Measurements from ENCODE around the gene CD180.

CD180 gene

DNA sequence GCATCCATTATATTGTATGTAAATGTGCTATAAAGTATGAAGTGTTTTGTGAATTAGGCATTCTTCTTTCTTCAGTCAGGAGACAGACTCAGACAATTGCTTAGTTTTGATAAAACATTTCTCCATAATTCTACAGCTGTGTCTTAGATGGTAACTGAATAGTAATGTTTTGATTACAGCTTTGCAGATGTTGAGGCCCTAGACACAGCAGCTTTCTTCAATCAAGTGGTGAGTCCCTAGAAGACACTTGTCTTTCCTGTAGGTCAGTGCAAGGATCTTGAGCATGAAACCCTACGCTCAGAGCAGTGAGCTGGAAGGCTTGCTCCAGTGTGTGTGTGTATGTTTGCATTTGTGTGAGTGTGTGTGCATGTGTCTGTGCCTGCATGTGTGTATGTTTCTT is 46.8 kb upstream of the CD180 start:
- TF ChIP-seq SIN3A (IDR thresholded peaks at IDR 0.05; ENCODE audit: borderline replicate concordance, insufficient read depth, low read length) (no peak), POLR2AphosphoS5 (IDR thresholded peaks at IDR 0.05; ENCODE audit: low read depth, low read length) (no peak), FOXP2 (optimal IDR thresholded peaks at IDR 0.05; ENCODE audit: borderline replicate concordance, extremely low read depth, extremely low read length, insufficient read depth) (no peak), TAF1 (IDR thresholded peaks at IDR 0.05; ENCODE audit: borderline replicate concordance, insufficient read depth, low read length) (no peak)
- TF ChIP-seq, protein P1, sequence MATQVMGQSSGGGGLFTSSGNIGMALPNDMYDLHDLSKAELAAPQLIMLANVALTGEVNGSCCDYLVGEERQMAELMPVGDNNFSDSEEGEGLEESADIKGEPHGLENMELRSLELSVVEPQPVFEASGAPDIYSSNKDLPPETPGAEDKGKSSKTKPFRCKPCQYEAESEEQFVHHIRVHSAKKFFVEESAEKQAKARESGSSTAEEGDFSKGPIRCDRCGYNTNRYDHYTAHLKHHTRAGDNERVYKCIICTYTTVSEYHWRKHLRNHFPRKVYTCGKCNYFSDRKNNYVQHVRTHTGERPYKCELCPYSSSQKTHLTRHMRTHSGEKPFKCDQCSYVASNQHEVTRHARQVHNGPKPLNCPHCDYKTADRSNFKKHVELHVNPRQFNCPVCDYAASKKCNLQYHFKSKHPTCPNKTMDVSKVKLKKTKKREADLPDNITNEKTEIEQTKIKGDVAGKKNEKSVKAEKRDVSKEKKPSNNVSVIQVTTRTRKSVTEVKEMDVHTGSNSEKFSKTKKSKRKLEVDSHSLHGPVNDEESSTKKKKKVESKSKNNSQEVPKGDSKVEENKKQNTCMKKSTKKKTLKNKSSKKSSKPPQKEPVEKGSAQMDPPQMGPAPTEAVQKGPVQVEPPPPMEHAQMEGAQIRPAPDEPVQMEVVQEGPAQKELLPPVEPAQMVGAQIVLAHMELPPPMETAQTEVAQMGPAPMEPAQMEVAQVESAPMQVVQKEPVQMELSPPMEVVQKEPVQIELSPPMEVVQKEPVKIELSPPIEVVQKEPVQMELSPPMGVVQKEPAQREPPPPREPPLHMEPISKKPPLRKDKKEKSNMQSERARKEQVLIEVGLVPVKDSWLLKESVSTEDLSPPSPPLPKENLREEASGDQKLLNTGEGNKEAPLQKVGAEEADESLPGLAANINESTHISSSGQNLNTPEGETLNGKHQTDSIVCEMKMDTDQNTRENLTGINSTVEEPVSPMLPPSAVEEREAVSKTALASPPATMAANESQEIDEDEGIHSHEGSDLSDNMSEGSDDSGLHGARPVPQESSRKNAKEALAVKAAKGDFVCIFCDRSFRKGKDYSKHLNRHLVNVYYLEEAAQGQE (IDR thresholded peaks at IDR 0.05; ENCODE audit: insufficient read depth in 1 of 2, low read depth in 2 of 2, low read length in 2 of 2): no peak

DNA sequence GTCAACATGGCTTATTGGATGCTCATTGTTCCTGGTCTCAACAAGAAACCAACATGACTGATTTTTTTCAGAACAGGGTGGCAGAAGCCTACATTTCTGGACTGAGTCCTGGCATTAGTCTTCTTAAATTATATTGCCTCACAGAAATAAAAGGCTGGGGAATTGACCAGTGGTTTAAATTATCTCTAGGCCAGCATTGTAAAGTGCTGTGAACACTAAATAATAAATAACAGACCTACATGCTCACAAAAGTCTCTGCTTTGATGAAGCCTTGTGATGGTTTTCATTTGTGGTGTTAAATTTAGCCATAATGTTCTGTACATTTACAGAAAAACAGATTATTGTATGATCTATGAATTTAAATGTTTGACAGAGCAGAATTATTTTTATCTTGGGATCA is 44.7 kb upstream of the CD180 start:
- no peak for TF ChIP-seq TAF1 (IDR thresholded peaks at IDR 0.05; ENCODE audit: borderline replicate concordance, insufficient read depth, low read length)
- TF ChIP-seq POLR2AphosphoS5 (IDR thresholded peaks at IDR 0.05; ENCODE audit: low read depth, low read length): no peak
- TF ChIP-seq SIN3A (IDR thresholded peaks at IDR 0.05; ENCODE audit: borderline replicate concordance, insufficient read depth, low read length): no peak
- TF ChIP-seq, protein P1 (IDR thresholded peaks at IDR 0.05; ENCODE audit: insufficient read depth in 1 of 2, low read depth in 2 of 2, low read length in 2 of 2): no peak
- TF ChIP-seq FOXP2 (optimal IDR thresholded peaks at IDR 0.05; ENCODE audit: borderline replicate concordance, extremely low read depth, extremely low read length, insufficient read depth): no peak

DNA sequence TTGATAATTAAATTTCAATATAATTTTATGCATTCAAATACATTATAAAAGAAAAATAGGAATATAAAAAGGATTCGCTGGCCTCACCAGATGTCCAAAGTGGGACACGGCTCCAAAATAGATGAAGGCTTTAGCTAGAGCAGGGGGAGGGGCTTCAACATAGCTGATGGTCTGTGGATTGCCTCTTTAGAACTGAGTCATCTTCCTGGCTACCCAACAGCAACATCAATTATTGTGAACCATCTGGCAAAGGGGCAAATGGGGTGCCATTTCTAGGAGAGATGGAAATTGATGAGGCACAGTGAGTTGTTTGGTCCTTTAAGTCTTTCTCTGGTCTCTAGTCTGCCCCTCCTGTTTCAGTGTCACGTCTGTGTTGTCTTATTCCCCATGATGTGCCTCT is 44.2 kb upstream of the CD180 start:
- TF ChIP-seq POLR2AphosphoS5 (IDR thresholded peaks at IDR 0.05; ENCODE audit: low read depth, low read length) (no peak), TAF1 (IDR thresholded peaks at IDR 0.05; ENCODE audit: borderline replicate concordance, insufficient read depth, low read length) (no peak), FOXP2 (optimal IDR thresholded peaks at IDR 0.05; ENCODE audit: borderline replicate concordance, extremely low read depth, extremely low read length, insufficient read depth) (no peak), SIN3A (IDR thresholded peaks at IDR 0.05; ENCODE audit: borderline replicate concordance, insufficient read depth, low read length) (no peak)
- TF ChIP-seq, protein P1 (IDR thresholded peaks at IDR 0.05; ENCODE audit: insufficient read depth in 1 of 2, low read depth in 2 of 2, low read length in 2 of 2): no peak

DNA sequence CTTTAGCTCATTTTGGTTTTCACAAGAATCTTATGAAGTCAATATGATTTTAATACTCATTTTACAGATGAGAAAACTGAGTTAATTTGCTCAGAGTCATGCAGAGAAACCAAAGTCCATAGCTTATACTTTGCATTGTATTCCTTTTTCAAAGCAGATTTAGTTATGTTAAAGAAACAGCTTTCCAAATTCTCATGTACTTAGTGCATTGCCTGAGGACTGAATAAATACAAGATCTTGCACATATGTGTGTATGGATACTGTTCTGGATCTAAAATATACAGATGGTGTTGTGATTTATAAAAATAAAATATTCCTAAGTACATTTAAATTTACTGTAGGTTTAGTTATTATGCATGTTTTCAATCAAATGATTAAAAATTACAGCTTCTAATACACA is 43.5 kb upstream of the CD180 start:
- TF ChIP-seq FOXP2 (optimal IDR thresholded peaks at IDR 0.05; ENCODE audit: borderline replicate concordance, extremely low read depth, extremely low read length, insufficient read depth): no peak
- no peak for TF ChIP-seq SIN3A (IDR thresholded peaks at IDR 0.05; ENCODE audit: borderline replicate concordance, insufficient read depth, low read length)
- no peak for TF ChIP-seq TAF1 (IDR thresholded peaks at IDR 0.05; ENCODE audit: borderline replicate concordance, insufficient read depth, low read length)
- no peak for TF ChIP-seq POLR2AphosphoS5 (IDR thresholded peaks at IDR 0.05; ENCODE audit: low read depth, low read length)
- TF ChIP-seq, protein P1 (IDR thresholded peaks at IDR 0.05; ENCODE audit: insufficient read depth in 1 of 2, low read depth in 2 of 2, low read length in 2 of 2): no peak

DNA sequence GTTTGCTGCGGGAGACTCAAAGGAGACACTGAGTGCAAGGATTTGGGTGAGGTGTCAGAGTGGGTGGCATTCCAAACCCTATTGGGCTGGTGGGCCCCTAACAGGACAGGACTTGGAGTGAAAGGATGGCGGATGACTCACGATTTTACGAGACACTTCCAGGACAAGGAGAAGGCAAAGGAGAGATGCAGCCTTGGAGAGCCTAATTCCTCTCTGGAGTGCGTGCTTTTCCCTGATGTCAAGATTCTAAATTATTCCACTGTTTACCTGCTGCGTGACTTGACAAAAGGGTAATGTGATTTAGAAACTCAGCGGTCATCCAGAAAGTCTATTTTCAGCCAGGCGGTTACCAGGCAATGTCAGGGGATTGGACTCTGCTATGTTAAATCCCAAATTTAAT is 41.6 kb upstream of the CD180 start:
- no peak for TF ChIP-seq SIN3A (IDR thresholded peaks at IDR 0.05; ENCODE audit: borderline replicate concordance, insufficient read depth, low read length)
- TF ChIP-seq, protein P1 (IDR thresholded peaks at IDR 0.05; ENCODE audit: insufficient read depth in 1 of 2, low read depth in 2 of 2, low read length in 2 of 2): no peak
- no peak for TF ChIP-seq FOXP2 (optimal IDR thresholded peaks at IDR 0.05; ENCODE audit: borderline replicate concordance, extremely low read depth, extremely low read length, insufficient read depth)
